ENCODE results near the gene INPP5J.
"Not testable (repeated sequence)": the region's sequence is repeated elsewhere in the genome, so short reads cannot be mapped to it uniquely, and the experiment has no call there.

INPP5J gene

DNA sequence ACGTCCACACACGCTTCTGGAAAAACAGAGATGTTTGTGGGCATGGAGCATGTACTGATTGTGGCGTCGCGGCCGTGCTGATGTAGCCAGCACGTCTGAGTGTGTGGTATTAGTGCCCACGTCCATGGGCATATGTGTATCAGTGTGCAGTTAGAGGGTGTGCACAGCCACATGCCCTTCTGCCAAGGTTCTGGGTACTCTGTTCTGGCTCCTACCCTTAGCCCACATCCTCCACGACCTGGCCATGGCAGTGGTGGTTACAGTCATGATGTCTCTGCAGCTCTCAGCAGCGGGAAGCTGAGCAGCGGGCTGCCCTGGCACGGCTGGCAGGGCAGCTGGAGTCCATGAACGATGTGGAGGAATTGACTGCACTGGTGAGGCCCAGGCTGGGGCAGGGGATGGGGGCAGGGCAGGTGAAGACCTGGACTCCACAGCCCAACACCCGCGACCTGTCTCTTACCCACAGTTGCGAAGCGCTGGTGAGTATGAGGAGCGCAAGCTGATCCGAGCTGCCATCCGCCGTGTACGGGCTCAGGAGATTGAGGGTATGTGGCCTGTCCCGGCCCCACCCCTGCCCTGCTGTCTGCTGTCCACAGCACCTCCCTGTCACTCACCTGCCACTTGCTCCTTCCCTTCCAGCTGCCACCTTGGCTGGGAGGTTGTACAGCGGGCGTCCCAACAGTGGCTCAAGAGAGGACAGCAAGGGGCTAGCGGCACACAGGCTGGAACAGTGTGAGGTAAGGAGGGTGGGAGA, 34.4 kb upstream of the INPP5J start:
- no peak for DNase-seq (ENCODE audit: low read depth)

DNA sequence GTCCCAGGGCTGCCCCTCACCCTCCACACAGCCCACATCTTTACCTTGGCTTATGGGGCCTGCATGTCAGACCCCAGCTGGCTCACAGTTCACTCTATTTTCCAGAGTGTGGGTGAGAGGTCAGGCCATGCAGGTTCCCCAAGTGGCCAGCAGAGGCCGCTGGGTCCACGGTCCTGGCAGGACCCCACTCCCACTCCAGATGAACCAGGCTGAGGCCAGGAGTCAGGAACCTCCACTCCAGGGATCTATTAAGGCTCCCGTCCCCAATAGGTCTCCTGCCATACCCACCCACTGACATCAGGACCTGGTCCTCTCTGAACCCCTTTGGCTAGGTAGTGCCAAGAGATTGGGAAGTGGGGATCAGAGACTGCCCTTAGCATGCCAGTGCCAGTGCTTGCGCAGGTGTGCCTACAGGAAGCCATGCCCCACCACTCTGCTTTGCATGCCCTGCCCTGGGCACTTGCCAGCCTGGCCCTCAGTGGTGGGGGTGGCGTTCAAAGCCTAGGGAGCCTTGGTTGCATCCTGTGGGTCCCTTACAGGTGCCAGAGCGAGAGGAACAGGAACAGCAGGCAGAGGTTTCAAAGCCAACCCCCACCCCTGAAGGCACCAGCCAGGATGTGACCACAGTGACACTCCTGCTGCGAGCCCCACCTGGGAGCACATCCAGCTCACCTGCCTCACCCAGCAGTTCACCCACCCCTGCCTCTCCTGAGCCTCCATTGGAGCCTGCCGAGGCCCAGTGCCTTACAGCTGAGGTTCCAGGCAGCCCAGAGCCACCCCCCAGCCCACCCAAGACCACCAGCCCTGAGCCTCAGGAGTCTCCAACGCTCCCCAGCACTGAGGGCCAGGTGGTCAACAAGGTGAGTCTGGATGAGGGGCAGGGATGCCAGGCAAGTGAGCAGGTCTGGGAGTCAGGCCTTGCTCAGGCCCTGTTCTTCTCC, 33.3 kb upstream of the INPP5J start:
- no peak for DNase-seq (ENCODE audit: low read depth)

DNA sequence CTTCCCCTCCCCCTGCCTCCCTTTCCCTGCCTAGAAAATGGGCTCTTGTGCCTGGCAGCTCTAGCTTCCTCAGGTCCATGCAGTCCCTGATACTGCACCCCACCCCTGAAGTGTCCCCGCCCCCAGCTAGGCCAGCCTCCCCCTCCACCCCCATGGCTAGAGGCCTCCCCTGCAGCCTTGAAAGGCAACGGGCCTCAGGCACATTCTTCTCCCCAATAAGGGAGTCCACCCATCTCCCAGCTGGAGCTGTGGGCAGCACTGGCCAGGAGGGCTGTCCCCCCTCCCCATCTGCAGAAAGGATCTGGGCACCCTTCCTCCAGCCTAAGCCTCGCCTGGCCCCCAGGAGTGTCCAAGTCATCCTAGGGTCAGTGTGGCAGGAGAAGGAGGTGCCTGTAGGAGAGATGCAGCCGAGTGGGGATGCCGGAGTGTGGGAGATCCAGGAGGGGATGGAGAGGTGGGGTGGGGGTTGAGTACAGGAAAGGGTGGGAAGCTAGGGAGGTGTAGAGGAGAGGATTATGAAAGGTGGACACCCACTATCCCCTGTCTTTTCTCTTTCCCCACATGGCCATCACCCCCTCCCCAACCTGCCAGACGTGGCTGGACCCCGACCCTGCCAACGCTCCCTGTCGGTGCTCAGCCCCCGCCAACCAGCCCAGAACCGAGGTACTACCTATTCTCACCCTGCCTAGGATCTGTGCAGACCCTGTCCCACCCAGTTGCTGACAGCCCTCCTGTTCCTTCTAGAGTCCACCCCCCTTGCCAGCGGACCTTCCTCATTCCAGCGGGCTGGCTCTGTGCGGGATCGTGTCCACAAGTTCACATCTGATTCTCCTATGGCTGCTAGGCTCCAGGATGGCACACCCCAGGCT, 32.3 kb upstream of the INPP5J start:
- no peak for DNase-seq (ENCODE audit: low read depth)

DNA sequence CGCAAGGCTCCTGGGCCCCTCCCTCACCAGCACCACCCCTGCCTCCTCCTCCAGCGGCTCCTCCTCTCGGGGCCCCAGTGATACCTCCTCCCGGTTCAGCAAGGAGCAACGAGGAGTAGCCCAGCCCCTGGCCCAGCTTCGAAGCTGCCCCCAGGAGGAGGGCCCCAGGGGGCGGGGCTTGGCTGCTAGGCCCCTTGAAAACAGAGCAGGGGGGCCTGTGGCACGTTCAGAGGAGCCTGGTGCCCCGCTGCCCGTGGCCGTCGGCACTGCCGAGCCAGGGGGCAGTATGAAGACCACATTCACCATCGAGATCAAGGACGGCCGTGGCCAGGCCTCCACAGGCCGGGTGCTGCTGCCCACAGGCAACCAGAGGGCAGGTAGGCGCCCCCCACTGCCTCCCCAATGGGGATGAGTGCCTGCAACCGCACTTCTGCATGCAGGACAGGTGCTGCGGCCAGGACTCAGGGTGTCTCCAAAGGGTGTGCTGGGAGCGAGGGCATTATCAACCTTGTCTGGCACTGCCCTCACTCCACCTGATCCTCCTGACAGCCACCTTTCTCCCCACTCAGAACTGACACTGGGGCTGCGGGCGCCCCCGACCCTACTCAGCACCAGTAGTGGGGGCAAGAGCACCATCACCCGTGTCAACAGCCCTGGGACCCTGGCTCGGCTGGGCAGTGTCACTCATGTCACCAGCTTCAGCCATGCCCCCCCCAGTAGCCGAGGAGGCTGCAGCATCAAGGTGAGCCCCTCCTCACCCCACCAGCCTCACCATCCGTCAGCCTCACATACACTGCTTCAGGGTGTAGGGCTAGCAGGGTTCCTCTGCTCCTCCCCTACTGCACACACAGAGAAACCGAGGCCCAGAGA, 31.4 kb upstream of the INPP5J start:
- no peak for DNase-seq (ENCODE audit: low read depth)

DNA sequence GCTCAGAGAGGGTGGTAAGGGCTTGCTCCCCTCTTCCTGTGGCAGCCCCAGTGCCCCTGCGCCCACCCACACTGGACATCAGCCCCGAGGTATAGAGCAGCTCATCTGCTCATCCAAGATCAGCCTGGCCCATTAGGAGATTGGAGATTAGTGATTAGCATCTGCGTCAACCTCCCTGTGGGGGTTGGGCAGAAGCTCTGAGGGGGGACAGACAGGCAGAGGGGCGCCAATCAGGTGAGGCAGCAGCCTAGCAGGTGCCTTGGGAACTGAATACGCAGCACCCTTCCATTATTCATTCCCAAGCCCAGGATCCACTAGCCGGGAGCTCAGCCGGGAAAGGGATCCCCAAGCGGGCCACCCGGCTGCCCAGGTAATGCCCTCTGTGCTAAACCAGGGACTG, 30.6 kb upstream of the INPP5J start:
- no peak for DNase-seq (ENCODE audit: low read depth)

DNA sequence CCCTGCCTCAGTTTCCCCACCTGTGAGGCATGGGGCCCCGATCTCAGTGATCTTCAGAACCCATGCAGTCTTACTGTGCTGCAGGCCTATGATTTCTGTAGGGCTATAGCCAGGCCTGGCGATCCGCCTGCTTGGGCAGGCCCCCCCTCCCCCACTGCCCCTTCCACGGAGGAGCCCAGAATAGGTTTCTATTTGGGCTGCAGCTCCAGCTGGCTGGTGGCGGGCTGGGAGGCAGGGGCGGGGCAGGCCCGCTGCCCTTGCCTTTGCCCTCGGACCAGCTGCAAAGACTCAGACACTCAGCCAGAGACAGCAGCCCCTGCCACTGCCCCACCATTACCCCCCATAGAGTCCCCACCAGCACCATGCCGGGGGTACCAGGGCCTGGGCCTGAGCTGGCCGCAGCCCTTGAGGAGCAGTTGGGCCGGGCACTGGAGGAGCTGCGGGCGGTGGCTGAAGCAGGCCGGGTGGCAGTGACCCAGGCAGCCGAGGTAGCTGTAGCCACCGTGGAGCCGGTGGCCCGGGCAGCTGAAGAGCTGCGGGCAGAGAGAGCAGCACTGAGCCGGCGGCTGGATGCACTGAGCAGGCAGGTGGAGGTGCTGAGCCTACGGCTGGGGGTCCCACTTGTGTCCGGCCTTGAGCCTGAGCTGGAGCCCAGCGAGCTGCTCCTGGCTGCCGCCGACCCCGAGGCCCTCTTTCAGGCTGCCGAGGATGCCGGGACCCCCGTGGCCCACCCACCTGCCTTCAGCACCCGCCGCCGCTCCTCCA, 29.5 kb upstream of the INPP5J start:
- DNase-seq (ENCODE audit: low read depth): no peak

DNA sequence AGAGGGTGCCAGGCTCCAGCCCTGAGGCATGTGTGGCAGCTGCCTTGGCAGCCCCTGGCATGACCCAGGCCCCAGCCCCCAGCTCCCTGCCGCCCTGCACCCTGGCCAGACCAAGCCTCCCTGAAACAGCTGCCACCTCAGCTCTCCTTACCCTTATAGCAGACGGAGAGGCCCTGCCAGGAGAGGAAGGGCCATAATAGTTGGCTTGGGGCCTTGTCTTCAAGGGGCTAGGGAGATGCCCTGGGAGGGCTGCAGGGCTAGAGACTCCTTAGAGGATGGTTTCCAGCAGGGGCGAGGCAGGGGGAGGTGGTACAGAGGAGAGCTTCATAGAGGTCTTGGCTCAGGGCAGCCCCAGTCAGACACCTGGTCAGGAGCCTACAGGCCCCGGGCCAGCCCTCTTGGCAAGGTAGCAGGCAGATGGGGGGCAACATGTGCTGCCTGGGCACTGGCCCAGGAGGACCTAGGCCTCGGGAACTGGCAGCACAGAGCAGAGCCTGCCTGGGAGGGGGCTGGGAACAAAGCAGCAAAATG, 28.7 kb upstream of the INPP5J start:
- no peak for DNase-seq (ENCODE audit: low read depth)

DNA sequence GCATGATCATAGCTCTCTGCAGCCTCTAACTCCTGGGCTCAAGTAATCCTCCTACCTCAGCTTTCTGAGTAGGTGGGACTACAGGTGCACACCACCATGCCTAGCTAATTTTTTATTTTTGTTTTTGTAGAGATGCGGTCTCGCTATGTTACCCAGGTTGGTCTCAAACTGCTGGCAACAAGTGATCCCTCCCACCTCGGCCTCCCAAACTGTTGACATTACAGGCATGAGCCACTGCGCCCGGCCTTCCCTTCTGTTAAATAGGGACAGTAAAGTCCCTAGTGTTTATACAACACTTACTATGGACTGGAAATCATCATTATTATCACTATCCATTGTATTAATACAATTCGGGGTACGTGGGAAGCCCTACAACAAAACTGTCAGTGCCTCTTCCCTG, 28.0 kb upstream of the INPP5J start:
- DNase-seq (ENCODE audit: low read depth): no peak

DNA sequence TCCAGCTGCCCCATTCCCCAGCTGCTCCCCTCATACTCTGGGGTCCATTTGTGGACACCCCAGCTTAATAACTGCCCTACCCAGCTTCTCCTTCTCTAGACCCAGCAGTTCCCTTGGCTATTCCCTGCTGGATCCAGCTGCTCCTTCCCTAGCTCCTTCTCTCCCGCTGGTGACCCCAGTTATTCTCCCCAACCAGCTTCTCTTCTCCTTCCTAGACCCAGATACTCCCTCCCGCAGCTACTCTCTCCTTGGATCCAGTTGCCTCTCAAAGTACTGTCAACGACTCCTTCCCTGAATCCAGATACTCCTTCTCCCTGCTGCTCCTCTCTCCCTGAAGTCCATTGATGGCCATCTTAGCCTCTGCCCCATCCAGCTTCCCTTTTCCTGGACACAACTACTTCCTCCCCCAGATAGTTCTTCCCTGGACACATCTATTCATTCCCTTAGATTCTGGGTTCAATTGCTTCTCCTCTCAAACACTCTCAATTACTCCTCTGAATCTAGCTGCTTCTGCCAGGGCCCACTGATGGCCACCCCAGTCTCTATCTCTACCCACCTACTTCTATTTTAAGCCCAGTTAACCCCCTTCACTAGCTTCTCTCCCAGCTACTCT, 27.0 kb upstream of the INPP5J start:
- no peak for DNase-seq (ENCODE audit: low read depth)

DNA sequence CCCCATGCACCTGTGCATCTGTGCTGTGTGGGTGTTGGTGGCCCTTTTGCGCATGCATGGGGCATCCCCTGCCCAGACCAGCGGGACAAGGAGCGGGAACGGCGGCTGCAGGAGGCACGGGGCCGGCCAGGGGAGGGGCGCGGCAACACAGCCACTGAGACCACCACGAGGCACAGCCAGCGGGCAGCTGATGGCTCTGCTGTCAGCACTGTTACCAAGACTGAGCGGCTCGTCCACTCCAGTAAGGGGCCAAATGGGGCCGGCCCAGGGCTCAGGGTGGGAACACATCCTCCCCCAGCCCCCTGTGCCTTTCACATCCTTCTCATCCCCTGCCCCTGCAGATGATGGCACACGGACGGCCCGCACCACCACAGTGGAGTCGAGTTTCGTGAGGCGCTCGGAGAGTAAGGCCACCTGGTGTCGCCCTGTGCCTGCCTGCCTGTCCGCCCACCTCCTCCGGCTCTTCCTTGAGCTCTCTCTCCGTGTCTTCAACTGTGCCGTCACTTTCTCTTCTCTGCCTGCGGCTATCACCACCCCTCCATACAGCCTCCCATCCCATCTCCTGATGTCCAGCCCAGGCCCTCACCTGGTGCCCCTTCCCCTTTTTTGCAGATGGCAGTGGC, 26.0 kb upstream of the INPP5J start:
- no peak for DNase-seq (ENCODE audit: low read depth)

DNA sequence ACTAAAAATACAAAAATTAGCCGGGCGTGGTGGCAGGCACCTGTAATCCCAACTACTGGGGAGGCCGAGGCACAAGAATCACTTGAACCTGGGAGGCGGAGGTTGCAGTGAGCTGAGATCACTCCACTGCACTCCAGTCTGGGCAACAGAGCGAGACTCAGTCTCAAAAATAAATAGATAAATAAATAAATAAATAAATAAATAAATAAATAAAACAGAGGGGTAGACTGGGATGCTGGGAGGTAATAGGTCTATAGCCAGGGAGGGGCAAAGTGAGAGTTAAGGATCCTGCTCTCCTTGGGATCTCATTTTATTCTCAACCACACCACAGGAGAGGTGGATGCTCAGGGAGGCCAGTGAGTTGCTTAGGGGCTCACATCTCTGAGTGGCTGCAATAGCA, 25.2 kb upstream of the INPP5J start:
- not testable (repeated sequence) for DNase-seq (ENCODE audit: low read depth)

DNA sequence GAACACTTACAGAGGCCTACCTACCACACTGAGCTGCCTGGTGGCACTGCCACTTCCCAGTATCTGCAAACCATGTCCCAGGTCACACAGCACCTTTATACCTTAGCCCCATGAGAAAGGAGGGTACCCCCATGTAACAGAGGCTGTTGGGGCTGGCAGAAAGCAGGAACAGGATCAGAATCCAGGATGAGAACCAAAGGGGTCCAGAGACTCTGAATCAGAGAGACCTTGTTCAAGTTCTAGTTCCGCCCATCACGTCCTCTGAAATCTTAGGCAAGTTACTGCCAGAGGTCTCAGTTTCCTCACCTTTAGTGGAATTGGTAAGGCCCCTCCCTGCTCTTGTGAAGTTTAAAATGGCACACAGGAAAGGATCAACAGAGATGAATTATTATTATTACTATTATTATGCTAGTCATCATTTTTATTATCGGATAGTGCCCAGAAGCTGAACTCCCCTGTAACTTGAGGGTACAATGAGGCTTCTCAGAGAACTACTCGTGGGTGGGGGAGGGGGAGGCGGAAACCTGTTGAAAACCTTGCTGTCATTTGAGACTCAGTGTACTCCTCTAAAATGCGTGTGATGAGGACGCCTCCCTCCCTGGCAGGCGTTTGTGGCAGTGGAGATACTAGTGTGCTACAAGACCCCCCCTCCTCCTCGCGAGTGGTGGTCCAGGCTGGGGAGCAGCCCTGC, 24.7 kb upstream of the INPP5J start:
- no peak for DNase-seq (ENCODE audit: low read depth)

DNA sequence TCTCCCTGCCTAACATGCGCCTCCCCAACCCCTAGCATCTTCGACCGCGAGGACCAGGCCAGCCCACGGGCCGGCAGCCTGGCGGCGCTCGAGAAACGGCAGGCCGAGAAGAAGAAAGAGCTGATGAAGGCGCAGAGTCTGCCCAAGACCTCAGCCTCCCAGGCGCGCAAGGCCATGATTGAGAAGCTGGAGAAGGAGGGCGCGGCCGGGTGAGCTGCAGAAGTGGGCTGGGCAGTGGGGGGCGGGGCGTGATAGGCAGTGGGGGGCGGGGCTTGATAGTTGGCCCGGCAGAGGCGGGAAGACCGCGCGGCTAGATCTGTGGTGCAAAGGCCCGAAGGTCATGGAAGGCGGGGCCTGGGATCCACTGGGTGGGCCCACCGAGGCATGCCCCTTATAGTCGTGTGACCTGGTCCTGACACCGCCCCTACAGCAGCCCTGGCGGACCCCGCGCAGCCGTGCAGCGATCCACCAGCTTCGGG, 24.1 kb upstream of the INPP5J start:
- no peak for DNase-seq (ENCODE audit: low read depth)

DNA sequence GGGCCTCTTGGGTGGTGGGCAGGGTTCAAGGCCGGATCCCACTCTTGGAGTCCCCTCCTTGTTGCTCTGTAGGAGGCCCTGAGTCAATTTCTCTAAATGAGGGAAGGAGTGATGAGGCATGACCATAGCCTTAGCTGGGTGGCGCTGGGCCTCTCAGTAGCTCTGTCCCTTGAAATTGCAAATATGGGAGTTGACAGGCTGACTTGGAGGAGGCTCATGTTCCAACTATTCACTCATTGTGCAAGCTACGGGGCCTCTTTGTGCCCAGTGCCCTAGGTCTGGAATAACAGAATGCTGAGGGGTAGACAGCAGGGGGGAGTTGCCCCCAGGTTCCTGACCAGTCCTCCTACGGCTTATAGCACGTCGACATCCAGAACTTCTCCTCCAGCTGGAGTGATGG, 23.4 kb upstream of the INPP5J start:
- DNase-seq (ENCODE audit: low read depth): no peak

DNA sequence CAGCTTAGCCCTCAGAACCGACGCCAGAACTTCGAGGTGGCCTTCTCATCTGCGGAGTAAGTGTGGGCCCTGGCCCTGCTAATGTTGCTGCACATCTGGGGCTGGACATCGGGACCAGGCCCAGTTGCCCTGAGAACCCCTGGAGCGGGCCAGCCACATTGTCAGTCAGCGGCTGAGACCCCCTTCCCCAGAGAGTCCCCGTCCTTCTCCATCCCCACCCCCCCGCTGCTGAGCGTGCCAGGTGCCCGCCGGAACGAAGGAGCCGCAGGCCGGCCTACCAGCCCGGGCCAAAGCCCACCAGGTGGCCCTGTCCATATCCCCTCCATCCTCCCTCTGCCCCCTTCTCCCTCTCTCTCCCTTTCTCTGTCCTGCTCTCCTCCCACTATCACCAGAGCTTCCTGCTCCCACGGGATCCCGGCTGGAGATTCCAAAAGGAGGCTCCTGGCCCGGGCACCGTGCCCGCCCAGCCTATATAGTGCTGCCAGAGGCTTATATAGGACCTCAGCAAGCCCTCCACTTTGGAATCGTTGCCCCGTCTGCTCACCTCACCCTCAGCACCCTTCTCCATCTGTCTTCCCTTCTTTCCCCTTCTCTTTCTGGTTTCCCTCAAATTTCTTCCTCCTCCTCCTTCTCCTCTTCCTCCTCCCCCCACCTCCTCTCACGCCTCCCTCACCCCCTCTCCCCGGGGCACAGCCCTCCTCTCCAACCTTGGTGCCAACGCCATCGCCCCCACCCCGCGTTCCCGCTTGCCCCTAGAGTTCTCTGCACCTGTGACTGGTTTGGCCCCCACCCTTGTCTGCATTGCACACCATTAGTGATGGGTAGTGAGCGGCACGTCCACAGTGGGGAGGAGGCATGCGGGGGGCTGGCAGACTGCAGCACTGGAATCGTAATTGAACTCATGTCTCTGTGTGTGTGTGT, 22.7 kb upstream of the INPP5J start:
- no peak for DNase-seq (ENCODE audit: low read depth)

DNA sequence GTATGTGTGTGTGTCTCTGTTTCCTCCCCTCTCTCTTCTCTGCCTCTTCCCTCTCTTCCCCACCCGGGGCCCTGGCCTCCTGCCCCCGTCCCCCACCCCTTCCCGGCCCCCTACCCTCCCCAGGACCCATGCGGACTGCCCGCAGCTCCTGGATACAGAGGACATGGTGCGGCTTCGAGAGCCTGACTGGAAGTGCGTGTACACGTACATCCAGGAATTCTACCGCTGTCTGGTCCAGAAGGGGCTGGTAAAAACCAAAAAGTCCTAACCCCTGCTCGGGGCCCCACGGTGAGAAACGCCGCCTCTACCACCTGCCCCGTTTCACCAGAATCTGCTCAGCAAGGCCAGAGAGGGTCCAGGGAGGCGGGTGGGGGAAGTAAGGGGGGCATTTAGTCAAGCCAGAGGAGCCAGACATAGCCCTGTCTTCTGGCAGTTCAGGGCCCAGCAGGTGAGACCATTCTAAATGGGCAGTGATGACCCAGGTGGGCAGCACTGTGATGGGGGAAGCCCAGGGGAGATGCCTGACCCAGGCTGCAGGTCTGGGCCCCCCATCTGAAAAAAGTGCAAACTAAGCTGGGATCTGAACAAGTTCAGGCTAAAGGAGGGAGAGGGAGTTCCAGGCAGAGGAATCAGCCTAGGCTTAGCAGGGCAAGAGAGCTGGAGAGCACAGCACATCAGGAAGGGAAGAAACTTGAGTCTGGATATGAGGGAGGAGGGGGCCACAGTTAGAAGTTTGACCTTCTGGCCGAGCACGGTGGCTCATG, 21.8 kb upstream of the INPP5J start:
- no peak for DNase-seq (ENCODE audit: low read depth)
